Measurements from ENCODE around the gene EBPL. TPM values are rescaled to one million over a fixed set of nuclear protein-coding genes. Genes with fewer than 3 reads are reported as not detected.

EBPL gene
- total and polyA plus RNA-seq, 9 of the 15 experiments (the other 6 are each of a cell fraction or from before 2014, with no cell fraction given) = 5.2 to 68.3 (median 43.0) TPM

- H3K9me3 ChIP-seq (replicated peaks; ENCODE audit: control insufficient read depth, insufficient read depth, low read depth, low read length) = no peaks in the 10 kb centered on the region
- H3K79me2 ChIP-seq (ENCODE audit: control insufficient read depth, insufficient read depth, low read length) = no peaks in the 10 kb centered on the region
- no peaks in the 10 kb centered on the region for H4K20me1 ChIP-seq (replicated peaks; ENCODE audit: control insufficient read depth, insufficient read depth, low read length)
- ATAC-seq (peak; percentile 92), FAIRE-seq (peak; percentile 70), DNase-seq (ENCODE audit: extremely low read depth in 1 of 4, low spot score in 3 of 4) (peak; percentile 47 to 75 (median 54))
- peaks cover 12 to 21% of the 10 kb centered on the region in 2 experiments; a peak in 4 of 5 replicates for H3K4me1 ChIP-seq (replicated peaks in 1 of 2; ENCODE audit: control insufficient read depth in 2 of 2, insufficient read depth in 2 of 2, low read length in 2 of 2)
- 55% methylated on average over 13 of the region's 17 CpGs for WGBS (ENCODE audit: insufficient coverage, low coverage, missing lambda C conversion rate)
- peak within 1 kb of the TSS; percentile 72 for H3K4me2 ChIP-seq (ENCODE audit: insufficient read depth, low read length)
- no TSS peak for BruUV-seq (replicated peaks)
- H3K27ac ChIP-seq (ENCODE audit: extremely low read depth, low read depth, low read length) = no peak within 1 kb of the TSS; the same call in 2 of the 3 replicates
- H3K9me1 ChIP-seq (ENCODE audit: control insufficient read depth, insufficient read depth, low read length) = no peaks in the 10 kb centered on the region
- no peaks in the 10 kb centered on the region for H3K27me3 ChIP-seq (ENCODE audit: control insufficient read depth in 2 of 2, insufficient read depth in 2 of 2, low read length in 2 of 2)
- intact Hi-C loops (cut with micrococcal nuclease) (no loop called here), in situ Hi-C loops (cut with MboI) (no loop called here)
- peak within 1 kb of the TSS; percentile 23; the same call in 1 of the 2 replicates for H3K4me3 ChIP-seq
- H3K9ac ChIP-seq (ENCODE audit: insufficient read depth in 1 of 2, low read depth in 2 of 2, low read length in 2 of 2) = peak within 1 kb of the TSS in 1 of 2 experiments; percentile 79; a peak in 2 of 4 replicates
- ChIA-PET POLR2A (interaction anchor here (0.6 to 1.5 kb wide), 4 partner anchors 13 to 1379 kb away, joined by 3 to 5 read pairs (median 4); no protein-coding TSS in a partner anchor), CTCF (ENCODE audit: low intra/inter-chr PET ratio) (no interaction called here)
- H3K36me3 ChIP-seq (ENCODE audit: control insufficient read depth, insufficient read depth, low read length) = no peaks in the 10 kb centered on the region
- H2AFZ ChIP-seq (ENCODE audit: low read depth, low read length) = peak within 1 kb of the TSS; percentile 94
- TF ChIP-seq TEAD1 (CRISPR knock-in tag; IDR thresholded peaks at IDR 0.05) = no peak
- TF ChIP-seq NUFIP1 (IDR thresholded peaks at IDR 0.05; ENCODE audit: partially characterized antibody) = no peak
- no peak for TF ChIP-seq HINFP (tag; conservative IDR thresholded peaks at IDR 0.05; ENCODE audit: low read depth)
- no peak for TF ChIP-seq RB1 (IDR thresholded peaks at IDR 0.05; ENCODE audit: low read depth)
- TF ChIP-seq ELF1 (tag; IDR thresholded peaks at IDR 0.05) = peak; percentile 72
- no peak for TF ChIP-seq ARID2 (IDR thresholded peaks at IDR 0.05)
- no peak for TF ChIP-seq CSDE1 (IDR thresholded peaks at IDR 0.05)
- TF ChIP-seq ZBED1 (IDR thresholded peaks at IDR 0.05) = no peak
- peak; percentile 34 for TF ChIP-seq KDM5B (IDR thresholded peaks at IDR 0.05; ENCODE audit: insufficient replicate concordance, low read depth, low read length)
- TF ChIP-seq ZFP36 (IDR thresholded peaks at IDR 0.05; ENCODE audit: low read depth, low read length, partially characterized antibody) = peak; percentile 41
- no peak for TF ChIP-seq DLX4 (CRISPR knock-in tag; IDR thresholded peaks at IDR 0.05)
- TF ChIP-seq HBP1 (CRISPR knock-in tag; IDR thresholded peaks at IDR 0.05) = no peak
- TF ChIP-seq MAZ (CRISPR knock-in tag; conservative IDR thresholded peaks at IDR 0.05 in 1 of 2, IDR thresholded peaks at IDR 0.05 in 1 of 2) = peak in 1 of 2 experiments; percentile 52; a peak in 2 of 4 replicates
- no peak for TF ChIP-seq OTX1 (CRISPR knock-in tag; IDR thresholded peaks at IDR 0.05)
- TF ChIP-seq EGR1 (conservative IDR thresholded peaks at IDR 0.05) = no peak
- no peak for TF ChIP-seq HDAC8 (tag; IDR thresholded peaks at IDR 0.05)
- TF ChIP-seq DPF2 (IDR thresholded peaks at IDR 0.05) = no peak
- TF ChIP-seq ZNF121 (CRISPR knock-in tag; conservative IDR thresholded peaks at IDR 0.05) = no peak
- no peak for TF ChIP-seq ZNF274 (IDR thresholded peaks at IDR 0.05; ENCODE audit: borderline replicate concordance, low read depth, low read length)
Observed at GRCh38 chr13:49627831-49628652, 63.2 kb downstream of the EBPL start, which contains the start of gene ARL11. Gene ARL11 (plus strand): TSS chr13:49628507. CDS start chr13:49630448, 1,941 bp downstream.
